Measurements from ENCODE around the gene UBR3.
A peak's percentile ranks its signal among the peaks of the same experiment; 100 is the strongest.
"Not testable (repeated sequence)": the region's sequence is repeated elsewhere in the genome, so short reads cannot be mapped to it uniquely, and the experiment has no call there.

UBR3 gene

DNA sequence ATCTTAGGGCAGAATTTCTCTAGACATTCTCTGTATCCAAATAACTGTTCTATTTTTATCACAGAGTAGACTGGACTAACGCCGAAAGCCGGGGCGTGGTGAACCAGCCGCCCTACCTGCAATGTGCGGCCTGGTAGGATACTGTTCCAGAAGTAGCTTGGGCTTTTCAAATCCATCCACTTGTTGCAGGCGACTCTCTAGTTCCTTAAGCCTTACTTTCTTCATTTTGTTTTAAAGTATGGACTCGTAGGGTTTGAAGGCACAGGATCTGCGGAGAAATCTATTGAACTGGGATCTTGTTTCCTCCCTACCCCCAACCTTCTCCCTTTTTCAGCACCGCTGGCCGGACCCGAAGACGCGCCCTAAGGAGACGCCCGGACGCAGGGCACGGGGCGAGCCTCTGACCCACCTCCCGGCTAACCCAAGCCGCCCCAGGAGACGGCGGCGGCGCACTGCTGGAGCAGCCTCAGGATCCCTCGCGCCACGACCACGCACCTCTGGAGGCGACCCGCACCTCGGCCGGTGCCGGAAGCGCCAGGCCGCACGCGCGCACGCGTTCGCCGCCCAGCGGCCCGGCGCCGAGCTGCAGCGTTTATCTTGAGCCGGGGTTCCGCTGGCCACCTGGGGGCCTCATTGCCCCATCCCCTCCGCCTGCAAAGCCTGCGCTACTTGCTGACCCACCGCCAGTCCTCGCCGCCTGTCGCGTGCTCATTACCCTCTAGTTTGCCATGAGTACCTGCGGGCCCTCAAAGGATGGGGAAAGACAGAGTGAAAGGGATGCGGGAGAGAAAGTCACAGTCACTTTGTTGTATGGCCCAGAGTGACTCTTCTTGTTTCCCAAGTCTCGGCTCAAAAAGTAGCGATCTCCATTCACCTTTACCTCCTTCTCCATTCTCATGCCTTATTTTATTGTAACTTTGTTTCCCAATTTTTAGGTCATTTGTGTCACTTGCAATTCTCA, 2.6 kb upstream of the UBR3 start, which contains the start of gene METTL5:
Gene METTL5, minus strand, starts transcription at position 533 of the 961 bp plus-strand sequence. Its CDS starts 308 bp downstream, at position 225.
- ATAC-seq = peak; percentile 61 to 62

GRCh38 chr2:169828141-169828811, 1.0 kb downstream of the UBR3 start:
- ATAC-seq = peak; percentile 50

- ATAC-seq = no peak
These were observed 7.1 kb downstream of the UBR3 start for GRCh38 chr2:169834401-169834800.

DNA sequence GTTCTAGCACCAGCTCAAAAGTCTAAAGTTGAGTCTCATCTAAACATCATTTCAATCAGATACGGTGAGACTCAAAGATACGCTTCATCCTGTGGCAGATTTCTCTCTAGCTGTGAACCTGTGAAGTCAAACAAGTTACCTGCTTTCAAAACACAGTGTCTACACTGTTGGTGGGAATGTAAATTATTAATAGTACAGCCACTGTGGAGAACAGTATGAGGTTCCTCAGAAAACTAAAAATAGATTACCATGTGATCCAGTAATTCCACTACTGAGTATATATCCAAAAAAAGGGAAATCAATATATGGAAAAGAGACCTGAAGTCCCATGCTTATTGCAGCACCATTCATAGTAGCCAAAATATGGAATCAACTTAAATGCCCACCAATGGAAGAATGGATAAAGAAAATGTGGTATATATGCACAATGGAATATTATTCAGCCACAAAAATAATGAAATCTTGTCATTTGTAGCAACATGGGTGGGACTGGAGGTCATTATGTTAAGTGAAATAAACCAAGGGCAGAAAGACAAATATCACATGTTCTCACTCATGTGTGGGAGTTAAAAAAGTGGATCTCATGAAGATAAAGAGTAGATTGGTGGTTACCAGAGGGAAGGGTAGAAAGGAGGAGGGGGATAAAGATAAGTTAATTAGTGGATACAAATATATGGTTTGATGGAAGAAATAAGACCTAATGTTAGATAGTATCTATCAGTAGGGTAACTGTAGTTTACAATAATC, 11.7 kb downstream of the UBR3 start:
- ATAC-seq = no peak

GRCh38 chr2:169839954-169840746, 12.9 kb downstream of the UBR3 start:
- ATAC-seq = no peak

DNA sequence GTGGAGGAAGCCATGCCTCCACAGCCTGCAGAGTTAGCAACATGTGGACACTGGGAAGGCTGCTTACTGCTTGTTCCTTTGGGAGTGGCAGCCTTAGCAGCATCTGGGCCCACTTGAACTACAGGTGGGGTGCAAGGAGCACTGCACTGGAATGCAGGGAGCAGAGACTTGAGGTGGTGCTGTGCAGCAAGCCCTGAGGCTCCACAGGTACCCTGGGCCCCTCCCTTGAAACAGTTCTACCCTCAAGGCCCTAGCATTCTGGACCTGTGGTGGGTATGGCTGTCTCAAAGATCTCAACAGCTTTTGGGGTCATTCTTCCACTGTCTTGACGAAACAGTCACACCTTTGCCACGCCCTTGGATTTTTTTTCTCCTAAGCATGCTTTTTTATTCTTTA, 13.5 kb downstream of the UBR3 start:
- ATAC-seq = no peak

DNA sequence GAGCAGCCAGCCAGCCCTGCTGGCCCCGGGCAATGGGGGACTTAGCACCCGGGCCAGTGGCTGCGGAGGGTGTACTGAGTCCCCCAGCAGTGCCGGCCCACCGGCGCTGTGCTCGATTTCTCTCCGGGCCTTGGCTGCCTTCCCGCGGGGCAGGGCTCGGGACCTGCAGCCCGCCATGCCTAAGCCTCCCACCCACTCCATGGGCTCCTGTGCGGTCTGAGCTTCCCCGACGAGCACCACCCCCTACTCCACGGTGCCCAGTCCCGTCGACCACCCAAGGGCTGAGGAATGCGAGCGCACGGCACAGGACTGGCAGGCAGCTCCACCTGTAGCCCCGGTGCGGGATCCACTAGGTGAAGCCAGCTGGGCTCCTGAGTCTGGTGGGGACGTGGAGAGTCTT, 14.4 kb downstream of the UBR3 start:
- not testable (repeated sequence) for ATAC-seq

DNA sequence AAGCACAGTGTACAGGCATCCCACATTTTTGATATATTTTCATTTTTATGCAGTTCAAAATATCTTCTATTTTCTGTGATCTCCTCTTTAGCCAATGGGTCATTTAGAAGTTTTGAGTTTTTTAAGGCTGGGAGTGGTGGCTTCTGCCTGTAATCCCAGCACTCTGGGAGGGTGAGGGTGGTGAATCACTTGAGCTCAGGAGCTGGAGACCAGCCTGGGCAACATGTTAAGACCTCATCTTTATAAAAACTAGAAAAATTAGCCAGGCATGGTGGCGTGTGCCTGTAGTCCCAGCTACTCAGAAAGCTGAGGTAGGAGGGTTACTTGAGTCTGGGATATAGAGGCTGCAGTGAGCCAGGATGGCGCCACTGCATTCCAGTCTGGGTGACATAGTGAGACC, 17.8 kb downstream of the UBR3 start:
- ATAC-seq = no peak

- ATAC-seq = not testable (repeated sequence)
These were observed 21.9 kb downstream of the UBR3 start for GRCh38 chr2:169848959-169849693.

GRCh38 chr2:169849710-169850109, 22.5 kb downstream of the UBR3 start:
- ATAC-seq = no peak

- ATAC-seq = no peak
These were observed 25.9 kb downstream of the UBR3 start for GRCh38 chr2:169853041-169853668.

DNA sequence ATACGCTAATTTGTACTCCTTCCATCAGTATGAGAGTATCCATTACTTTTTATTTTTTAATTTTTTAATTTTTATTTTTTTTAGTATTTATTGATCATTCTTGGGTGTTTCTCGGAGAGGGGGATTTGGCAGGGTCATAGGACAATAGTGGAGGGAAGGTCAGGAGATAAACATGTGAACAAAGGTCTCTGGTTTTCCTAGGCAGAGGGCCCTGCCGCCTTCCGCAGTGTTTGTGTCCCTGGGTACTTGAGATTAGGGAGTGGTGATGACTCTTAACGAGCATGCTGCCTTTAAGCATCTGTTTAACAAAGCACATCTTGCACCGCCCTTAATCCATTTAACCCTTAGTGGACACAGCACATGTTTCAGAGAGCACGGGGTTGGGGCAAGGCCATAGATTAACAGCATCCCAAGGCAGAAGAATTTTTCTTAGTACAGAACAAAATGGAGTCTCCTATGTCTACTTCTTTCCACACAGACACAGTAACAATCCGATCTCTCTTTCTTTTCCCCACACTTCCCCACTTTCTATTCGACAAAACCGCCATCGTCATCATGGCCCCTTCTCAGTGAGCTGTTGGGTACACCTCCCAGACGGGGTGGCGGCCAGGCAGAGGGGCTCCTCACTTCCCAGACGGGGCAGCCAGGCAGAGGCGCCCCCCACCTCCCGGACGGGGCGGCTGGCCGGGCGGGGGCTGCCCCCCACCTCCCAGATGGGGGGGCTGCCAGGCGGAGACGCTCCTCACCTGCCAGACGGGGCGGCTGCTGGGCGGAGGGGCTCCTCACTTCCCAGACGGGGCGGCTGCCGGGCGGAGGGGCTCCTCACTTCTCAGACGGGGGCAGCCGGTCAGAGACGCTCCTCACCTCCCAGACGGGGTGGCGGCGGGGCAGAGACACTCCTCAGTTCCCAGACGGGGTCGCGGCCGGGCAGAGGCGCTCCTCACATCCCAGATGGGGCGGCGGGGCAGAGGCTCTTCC, 28.3 kb downstream of the UBR3 start:
- not testable (repeated sequence) for ATAC-seq

DNA sequence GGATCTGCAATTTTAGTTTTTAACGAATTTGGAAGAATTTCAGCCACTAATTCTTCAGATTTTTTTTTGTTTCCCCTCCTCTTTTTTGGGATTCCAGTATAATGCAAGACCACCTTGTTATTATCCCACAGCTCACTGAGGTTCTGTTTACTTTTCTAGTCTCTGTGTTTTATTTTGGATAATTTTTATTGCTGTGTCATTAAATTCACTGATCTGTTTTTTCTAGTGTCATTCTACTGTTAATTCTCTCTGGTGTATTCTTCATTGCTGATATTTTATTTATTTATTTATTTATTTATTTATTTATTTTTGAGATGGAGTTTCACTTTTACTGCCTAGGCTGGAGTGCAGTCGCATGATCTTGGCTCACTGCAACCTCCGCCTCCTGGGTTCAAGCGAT, 32.2 kb downstream of the UBR3 start:
- no peak for ATAC-seq

DNA sequence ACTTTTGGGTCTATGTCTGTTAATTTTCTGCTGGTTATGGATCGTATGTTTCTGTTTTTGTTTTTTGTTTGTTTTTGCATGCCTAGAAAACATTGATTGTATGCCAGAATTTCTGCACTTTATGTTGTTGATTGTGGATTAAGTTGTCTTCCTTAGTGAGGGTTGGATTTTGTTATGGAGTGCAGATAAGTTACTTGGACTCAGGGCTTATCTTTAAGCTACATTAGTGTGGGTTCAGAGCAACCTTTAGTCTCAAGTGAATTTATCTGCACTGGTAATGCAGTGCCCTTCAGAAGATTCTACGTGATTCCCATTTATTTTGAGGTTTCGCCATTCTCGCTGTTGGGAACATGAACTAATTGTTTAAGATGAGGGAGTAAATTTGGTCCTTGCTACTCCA, 32.9 kb downstream of the UBR3 start:
- no peak for ATAC-seq

GRCh38 chr2:169862816-169863215, 35.6 kb downstream of the UBR3 start:
- ATAC-seq = no peak

DNA sequence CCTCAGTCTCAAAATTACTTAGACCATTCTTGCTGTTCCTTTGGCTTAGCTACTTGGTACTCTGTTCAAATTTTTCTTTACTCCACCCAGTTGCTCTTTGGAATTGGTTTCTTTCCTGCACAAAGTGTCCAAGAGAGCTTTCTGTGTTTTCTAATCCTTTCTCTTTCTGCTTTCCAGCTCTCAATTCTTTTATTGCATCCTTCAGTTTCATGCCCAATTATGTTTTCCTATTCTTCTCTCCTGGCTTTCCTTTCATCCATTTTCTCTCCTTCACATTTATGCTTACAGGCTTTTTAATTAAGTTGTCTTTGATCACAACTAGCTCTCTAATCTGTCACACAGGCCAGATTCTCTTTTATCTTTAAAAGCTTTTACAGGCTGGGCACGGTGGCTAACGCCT, 38.2 kb downstream of the UBR3 start:
- no peak for ATAC-seq

GRCh38 chr2:169866230-169866629, 39.0 kb downstream of the UBR3 start:
- ATAC-seq = not testable (repeated sequence)

DNA sequence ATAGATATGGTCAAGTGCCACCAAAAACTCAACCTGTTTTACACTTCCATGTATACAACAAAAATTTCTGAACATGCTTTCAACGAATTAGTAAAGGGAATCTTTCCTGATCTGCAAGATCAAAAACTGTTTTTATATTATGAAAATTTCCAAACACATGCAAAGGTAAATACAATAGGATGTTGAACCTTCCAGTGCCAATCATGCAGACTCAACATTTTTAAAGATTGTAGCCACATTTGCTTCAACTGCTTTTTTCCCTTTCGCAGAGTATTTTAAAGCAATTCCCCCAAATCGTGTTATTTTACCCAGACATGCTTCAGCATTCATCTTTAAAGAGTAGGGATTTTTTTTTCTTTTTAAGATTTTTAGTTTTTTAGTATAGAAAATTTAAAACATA, 40.3 kb downstream of the UBR3 start:
- no peak for ATAC-seq

DNA sequence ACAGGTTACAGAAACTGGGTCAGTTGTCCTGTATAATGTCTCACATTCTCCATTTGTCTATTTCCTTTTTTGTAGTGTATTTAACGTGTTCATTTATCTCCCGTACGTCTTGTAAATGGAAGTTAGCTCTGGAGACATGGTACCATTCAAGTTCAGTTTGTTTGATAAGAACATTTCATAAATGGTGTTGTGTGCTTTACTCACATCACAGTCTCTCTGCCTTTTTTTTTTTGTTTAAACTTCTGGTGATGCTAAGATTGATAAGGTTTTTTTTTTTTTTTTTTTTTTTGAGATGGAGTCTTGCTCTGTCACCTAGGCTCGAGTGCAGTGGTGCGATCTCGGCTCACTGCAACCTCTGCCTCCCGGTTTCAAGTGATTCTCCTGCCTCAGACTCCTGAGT, 41.7 kb downstream of the UBR3 start:
- no peak for ATAC-seq

DNA sequence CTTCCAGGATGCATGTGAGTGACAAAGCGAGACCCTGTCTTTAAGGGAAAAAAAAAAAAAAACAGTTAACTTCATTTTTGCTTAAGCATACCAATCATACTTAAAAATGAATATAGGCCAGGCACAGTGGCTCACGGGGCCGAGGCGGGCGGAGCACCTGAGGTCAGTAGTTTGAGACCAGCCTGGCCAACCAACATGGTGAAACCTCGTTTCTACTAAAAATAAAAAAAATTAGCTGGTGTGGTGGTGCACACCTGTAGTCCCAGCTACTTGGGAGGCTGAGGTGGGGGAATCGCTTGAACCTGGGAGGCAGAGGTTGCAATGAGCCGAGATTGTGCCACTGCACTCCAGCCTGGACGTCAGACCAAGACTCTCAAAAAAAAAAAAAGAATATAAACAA, 44.1 kb downstream of the UBR3 start:
- ATAC-seq = not testable (repeated sequence)

Measured in activated CD4-positive, CD25-positive, alpha-beta regulatory T cell treated with anti-CD3 and anti-CD28 coated beads, Interleukin-2, amount 50 U/mL, for 24 hours (primary cell).